ENCODE measurements around the gene HFE. TPM values are rescaled to one million over a fixed set of nuclear protein-coding genes. Genes with fewer than 3 reads are reported as not detected.
A peak's percentile ranks its signal among the peaks of the same experiment; 100 is the strongest.

The HFE gene
- total and polyA plus RNA-seq, 10 of the 15 experiments (the other 5 are each of a cell fraction or from before 2014, with no cell fraction given) = 0.52 to 5.9 (median 1.7) TPM

DNA sequence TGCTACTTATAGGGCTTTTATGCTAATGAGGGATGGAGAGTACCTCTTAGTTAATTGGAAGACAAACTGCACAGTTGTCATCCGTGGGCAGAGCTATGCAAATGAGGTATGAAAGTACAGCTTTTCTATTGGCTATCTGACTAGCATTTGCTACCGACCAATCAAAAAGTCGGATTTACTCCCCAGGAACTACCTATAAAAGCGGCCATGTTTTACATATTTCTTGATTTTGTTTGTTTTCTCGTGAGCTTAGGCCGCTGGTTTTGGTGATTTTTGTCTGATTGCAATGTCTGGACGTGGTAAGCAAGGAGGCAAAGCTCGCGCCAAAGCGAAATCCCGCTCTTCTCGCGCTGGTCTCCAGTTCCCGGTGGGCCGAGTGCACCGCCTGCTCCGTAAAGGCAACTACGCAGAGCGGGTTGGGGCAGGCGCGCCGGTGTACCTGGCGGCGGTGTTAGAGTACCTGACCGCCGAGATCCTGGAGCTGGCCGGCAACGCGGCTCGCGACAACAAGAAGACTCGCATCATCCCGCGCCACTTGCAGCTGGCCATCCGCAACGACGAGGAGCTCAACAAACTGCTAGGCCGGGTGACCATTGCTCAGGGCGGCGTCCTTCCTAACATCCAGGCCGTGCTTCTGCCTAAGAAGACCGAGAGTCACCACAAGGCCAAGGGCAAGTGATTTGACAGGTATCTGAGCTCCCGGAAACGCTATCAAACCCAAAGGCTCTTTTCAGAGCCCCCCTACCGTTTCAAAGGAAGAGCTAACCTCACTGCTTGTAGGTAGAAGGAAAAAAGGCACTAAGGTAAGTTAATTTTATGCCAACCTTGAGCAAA is 36.9 kb downstream of the HFE start (continued):
- peak; percentile 80 for TF ChIP-seq CBFB (IDR thresholded peaks at IDR 0.05; ENCODE audit: low read depth)
- no peak for TF ChIP-seq RBBP5 (conservative IDR thresholded peaks at IDR 0.05)
- TF ChIP-seq IRF4 (IDR thresholded peaks at IDR 0.05; ENCODE audit: low read depth, low read length) = 0 out of 2 replicates have a peak, but pooled peaks have one; percentile 14
- TF ChIP-seq STAT1 (conservative IDR thresholded peaks at IDR 0.05) = no peak; the same call in 1 of the 2 replicates
- TF ChIP-seq, protein P1, sequence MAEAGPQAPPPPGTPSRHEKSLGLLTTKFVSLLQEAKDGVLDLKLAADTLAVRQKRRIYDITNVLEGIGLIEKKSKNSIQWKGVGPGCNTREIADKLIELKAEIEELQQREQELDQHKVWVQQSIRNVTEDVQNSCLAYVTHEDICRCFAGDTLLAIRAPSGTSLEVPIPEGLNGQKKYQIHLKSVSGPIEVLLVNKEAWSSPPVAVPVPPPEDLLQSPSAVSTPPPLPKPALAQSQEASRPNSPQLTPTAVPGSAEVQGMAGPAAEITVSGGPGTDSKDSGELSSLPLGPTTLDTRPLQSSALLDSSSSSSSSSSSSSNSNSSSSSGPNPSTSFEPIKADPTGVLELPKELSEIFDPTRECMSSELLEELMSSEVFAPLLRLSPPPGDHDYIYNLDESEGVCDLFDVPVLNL (IDR thresholded peaks at IDR 0.05; ENCODE audit: low read depth, low read length) = no peak
- TF ChIP-seq TBL1XR1 (IDR thresholded peaks at IDR 0.05; ENCODE audit: low read depth, low read length) = peak; percentile 6; the same call in 1 of the 2 replicates
- no peak for TF ChIP-seq ZNF217 (IDR thresholded peaks at IDR 0.05)
- TF ChIP-seq RFX5 (IDR thresholded peaks at IDR 0.05; ENCODE audit: low read depth, low read length) = no peak
- no peak for TF ChIP-seq YBX1 (IDR thresholded peaks at IDR 0.05)
- peak; percentile 61; the same call in 1 of the 2 replicates for TF ChIP-seq TAF1 (IDR thresholded peaks at IDR 0.05; ENCODE audit: borderline replicate concordance, low read depth, low read length)
- no peak for TF ChIP-seq SMC3 (IDR thresholded peaks at IDR 0.05; ENCODE audit: borderline replicate concordance, low read length)
- TF ChIP-seq CHD1 (IDR thresholded peaks at IDR 0.05; ENCODE audit: low read depth, low read length) = peak; percentile 93
- TF ChIP-seq ZSCAN29 (IDR thresholded peaks at IDR 0.05) = peak; percentile 15; the same call in 1 of the 2 replicates

Data from GM12878 (cell line).